GM12872 (cell line): ENCODE data around the gene POU6F2.

Source experiments
- CTCF ChIP-seq: IDR thresholded peaks from 3 replicates; pipeline ENCODE4 v1.5.1; 2011; ENCODE audit warnings: low read depth, mild to moderate bottlenecking, low read length, moderate library complexity; ENCODE audit not compliant: insufficient read depth

POU6F2 gene

GRCh38 chr7:39461263-39461820, 483.6 kb downstream of the POU6F2 start:
- TF ChIP-seq CTCF = no peak

GRCh38 chr7:39463252-39463651, 485.5 kb downstream of the POU6F2 start:
- TF ChIP-seq CTCF = no peak

GRCh38 chr7:39464350-39465054, 486.8 kb downstream of the POU6F2 start:
- no peak for TF ChIP-seq CTCF

- peak; percentile 84 for TF ChIP-seq CTCF
Observed at GRCh38 chr7:39465055-39465929, 487.6 kb downstream of the POU6F2 start.

- TF ChIP-seq CTCF = no peak
Observed at GRCh38 chr7:39468261-39468660, 490.6 kb downstream of the POU6F2 start.

- no peak for TF ChIP-seq CTCF
Observed at GRCh38 chr7:39468808-39469374, 491.2 kb downstream of the POU6F2 start.

- TF ChIP-seq CTCF = no peak
Observed at GRCh38 chr7:39480901-39481300, 503.2 kb downstream of the POU6F2 start.
